Breast epithelium (tissue), 4 donors: Measurements from ENCODE around the gene GRHL1. TPM values are rescaled to one million over a fixed set of nuclear protein-coding genes. Genes with fewer than 3 reads are reported as not detected.

Source experiments
- DNase-seq, 2 donors: peaks; one replicate each; pipeline ENCODE4 v3.0.0-alpha.2; 2019; ENCODE audit warnings: low spot score in 2 of 2
- H3K27ac ChIP-seq, 2 donors: fragments of 200-600 bp; sonication (generic) in 1 of 2; one replicate each; pipeline ENCODE4 v1.5.1; 2016 to 2019; ENCODE audit warnings: mild to moderate bottlenecking in 1 of 2
- H3K27me3 ChIP-seq, 2 donors: fragments of 200-600 bp; sonication (generic) in 1 of 2; one replicate each; pipeline versions ENCODE4 v1.5.1 to v1.6.0; 2017 to 2019; ENCODE audit warnings: control low read depth in 1 of 2, mild to moderate bottlenecking in 1 of 2
- H3K36me3 ChIP-seq: fragments of 200-600 bp; one replicate; pipeline ENCODE4 v1.5.1; 2019
- H3K4me1 ChIP-seq, 2 donors: fragments of 200-600 bp; sonication (generic); one replicate each; pipeline ENCODE4 v1.5.1; 2016 to 2019; ENCODE audit warnings: control low read depth in 1 of 2
- H3K4me3 ChIP-seq, 3 donors: fragments of 200-600 bp; sonication (generic); 1 replicate in 2 of 3; 2 replicates in 1 of 3; pipeline ENCODE4 v1.5.1; 2016 to 2019; ENCODE audit warnings: mild to moderate bottlenecking in 3 of 3, moderate library complexity in 2 of 3
- H3K9me3 ChIP-seq, 2 donors: fragments of 200-600 bp; sonication (generic) in 1 of 2; one replicate each; pipeline ENCODE4 v1.5.1; 2016 to 2019; ENCODE audit warnings: control low read depth in 1 of 2
- POLR2A ChIP-seq: fragments of 450-650 bp; IDR thresholded peaks from one replicate; pipeline ENCODE4 v1.6.1; 2016; ENCODE audit warnings: antibody characterized with exemption, mild to moderate bottlenecking, moderate library complexity
- POLR2AphosphoS5 ChIP-seq, 3 donors: sonication (generic); formaldehyde crosslinking; IDR thresholded peaks; one replicate each; pipeline ENCODE4 v1.6.1; 2017; ENCODE audit warnings: antibody characterized with exemption in 3 of 3
- intact Hi-C: fragments of 100-400 bp; cut with DNase I; formaldehyde crosslinking; loops from one replicate; pipeline ENCODE4 v1.15.1; 2023; ENCODE audit warnings: low total_unique reads
- total RNA-seq, 3 donors: library from RNA; depleted of rRNA; stranded (reverse); fragments of >200 nt; gene quantifications; one replicate each; pipeline ENCODE4 v1.1.0, GENCODE V29; 2016
- TF ChIP-seq, protein P1 (sequence below), 3 donors: fragments of 450-650 bp; IDR thresholded peaks; one replicate each; pipeline ENCODE4 v1.5.1; 2016 to 2017; ENCODE audit warnings: antibody characterized with exemption in 3 of 3, mild to moderate bottlenecking in 3 of 3, moderate library complexity in 3 of 3

The GRHL1 gene
- total RNA-seq, 3 donors from 2014 or later, result 2.1 to 86.3 (median 40.0) TPM

DNA sequence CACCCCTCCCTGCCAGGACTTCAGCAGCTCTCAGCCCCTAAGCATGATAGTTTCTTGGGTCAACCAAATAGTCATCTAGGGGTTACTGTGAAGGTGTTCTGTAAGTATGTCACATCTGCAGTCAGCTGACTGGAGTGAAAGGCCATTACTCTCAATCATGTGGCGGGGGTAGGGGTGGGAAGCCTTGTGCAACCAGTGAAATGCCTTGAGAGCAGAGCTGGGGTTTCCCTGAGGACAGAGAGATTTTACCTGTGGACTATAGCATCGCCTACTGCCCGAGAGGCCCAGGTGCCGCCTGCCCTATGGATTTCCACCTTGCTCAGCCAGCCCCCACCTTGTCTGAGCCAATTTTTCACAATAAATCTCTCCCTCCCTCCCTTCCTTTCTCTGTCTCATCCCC lies 71.0 kb downstream of the GRHL1 start:
- H3K27me3 ChIP-seq, result no peaks in the 10 kb centered on the region
- H3K27ac ChIP-seq, result no peak overlapping the region
- H3K9me3 ChIP-seq, result no peaks in the 10 kb centered on the region
- no peak for DNase-seq
- H3K36me3 ChIP-seq, result no peaks in the 10 kb centered on the region
- intact Hi-C loops, result no loop called here
- H3K4me3 ChIP-seq, result no peak overlapping the region
- TF ChIP-seq POLR2A (no peak), POLR2AphosphoS5 (IDR thresholded peaks at IDR 0.05) (no peak)
- TF ChIP-seq, protein P1, sequence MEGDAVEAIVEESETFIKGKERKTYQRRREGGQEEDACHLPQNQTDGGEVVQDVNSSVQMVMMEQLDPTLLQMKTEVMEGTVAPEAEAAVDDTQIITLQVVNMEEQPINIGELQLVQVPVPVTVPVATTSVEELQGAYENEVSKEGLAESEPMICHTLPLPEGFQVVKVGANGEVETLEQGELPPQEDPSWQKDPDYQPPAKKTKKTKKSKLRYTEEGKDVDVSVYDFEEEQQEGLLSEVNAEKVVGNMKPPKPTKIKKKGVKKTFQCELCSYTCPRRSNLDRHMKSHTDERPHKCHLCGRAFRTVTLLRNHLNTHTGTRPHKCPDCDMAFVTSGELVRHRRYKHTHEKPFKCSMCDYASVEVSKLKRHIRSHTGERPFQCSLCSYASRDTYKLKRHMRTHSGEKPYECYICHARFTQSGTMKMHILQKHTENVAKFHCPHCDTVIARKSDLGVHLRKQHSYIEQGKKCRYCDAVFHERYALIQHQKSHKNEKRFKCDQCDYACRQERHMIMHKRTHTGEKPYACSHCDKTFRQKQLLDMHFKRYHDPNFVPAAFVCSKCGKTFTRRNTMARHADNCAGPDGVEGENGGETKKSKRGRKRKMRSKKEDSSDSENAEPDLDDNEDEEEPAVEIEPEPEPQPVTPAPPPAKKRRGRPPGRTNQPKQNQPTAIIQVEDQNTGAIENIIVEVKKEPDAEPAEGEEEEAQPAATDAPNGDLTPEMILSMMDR (IDR thresholded peaks at IDR 0.05), result no peak
- no peaks in the 10 kb centered on the region for H3K4me1 ChIP-seq

- H3K4me3 ChIP-seq, result no peak overlapping the region
- no peak for DNase-seq
- H3K27me3 ChIP-seq, result no peaks in the 10 kb centered on the region
- H3K36me3 ChIP-seq, result no peaks in the 10 kb centered on the region
- no peak overlapping the region for H3K27ac ChIP-seq
- no peaks in the 10 kb centered on the region for H3K9me3 ChIP-seq
- no peaks in the 10 kb centered on the region for H3K4me1 ChIP-seq
- TF ChIP-seq POLR2A (no peak), POLR2AphosphoS5 (IDR thresholded peaks at IDR 0.05) (no peak)
- TF ChIP-seq, protein P1 (IDR thresholded peaks at IDR 0.05), result no peak
- intact Hi-C loops, result no loop called here
Observed at GRCh38 chr2:10022966-10023662, 71.6 kb downstream of the GRHL1 start.

- no peak for TF ChIP-seq POLR2AphosphoS5 (IDR thresholded peaks at IDR 0.05)
- TF ChIP-seq POLR2A, result no peak
- TF ChIP-seq, protein P1 (IDR thresholded peaks at IDR 0.05), result no peak
- Histone ChIP-seq H3K27ac (no peak overlapping the region), H3K4me3 (no peak overlapping the region), H3K9me3 (no peaks in the 10 kb centered on the region), H3K27me3 (no peaks in the 10 kb centered on the region), H3K36me3 (no peaks in the 10 kb centered on the region), H3K4me1 (no peaks in the 10 kb centered on the region)
- intact Hi-C loops, result no loop called here
- DNase-seq, result no peak
Observed at GRCh38 chr2:10026940-10027569, 75.6 kb downstream of the GRHL1 start.

GRCh38 chr2:10027660-10028330 lies 76.3 kb downstream of the GRHL1 start:
- TF ChIP-seq, protein P1 (IDR thresholded peaks at IDR 0.05), result no peak
- TF ChIP-seq POLR2AphosphoS5 (IDR thresholded peaks at IDR 0.05) (no peak), POLR2A (no peak)
- Histone ChIP-seq H3K9me3 (no peaks in the 10 kb centered on the region), H3K27ac (peak overlapping the region in 1 of 2 donors; percentile 32), H3K36me3 (no peaks in the 10 kb centered on the region), H3K27me3 (no peaks in the 10 kb centered on the region), H3K4me1 (no peaks in the 10 kb centered on the region), H3K4me3 (no peak overlapping the region)
- no peak for DNase-seq
- intact Hi-C loops, result no loop called here

DNA sequence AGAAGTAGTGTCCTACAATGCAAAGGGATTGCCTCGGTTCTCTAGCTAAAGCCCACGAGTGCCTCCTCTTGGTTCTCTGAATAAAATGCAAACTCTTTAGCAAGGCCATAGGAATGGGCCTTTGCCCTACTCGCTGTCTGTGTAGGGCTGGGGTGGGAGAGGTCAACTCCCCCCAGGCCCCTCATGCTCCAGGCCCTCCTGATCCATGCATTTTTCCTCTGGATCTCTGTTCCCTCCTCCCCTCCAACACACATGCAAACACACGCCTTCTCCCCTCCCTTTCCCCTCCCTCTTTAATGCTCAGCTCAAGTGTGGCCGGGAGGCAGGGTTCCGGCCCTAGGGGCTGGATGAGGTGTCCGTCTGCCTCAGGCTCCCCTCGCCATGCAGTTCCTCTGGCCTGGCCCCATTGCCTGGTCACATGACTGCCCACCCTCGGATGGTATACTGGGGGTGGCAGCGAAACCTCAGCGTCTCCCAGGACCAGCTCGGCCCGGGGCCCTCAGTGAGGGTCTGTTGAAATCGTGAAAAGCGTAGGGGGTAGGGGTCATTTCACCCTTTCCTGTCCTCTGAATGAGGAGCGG lies 77.0 kb downstream of the GRHL1 start:
- Histone ChIP-seq H3K27ac (peak overlapping the region in 1 of 2 donors; percentile 48), H3K9me3 (no peaks in the 10 kb centered on the region), H3K4me3 (no peak overlapping the region), H3K4me1 (no peaks in the 10 kb centered on the region), H3K36me3 (no peaks in the 10 kb centered on the region), H3K27me3 (no peaks in the 10 kb centered on the region)
- no peak for TF ChIP-seq POLR2AphosphoS5 (IDR thresholded peaks at IDR 0.05)
- TF ChIP-seq, protein P1 (IDR thresholded peaks at IDR 0.05), result no peak
- no peak for TF ChIP-seq POLR2A
- intact Hi-C loops, result no loop called here
- no peak for DNase-seq
